HEK293 (cell line): ENCODE measurements around the gene CARM1.

Experiments
- CTCF ChIA-PET: fragments of 350-600 bp; formaldehyde crosslinking; extraction: SDS; loops from one replicate; lab custom pipeline; 2021; ENCODE audit warnings: antibody characterized with exemption; lab: Yijun Ruan, JAX
- POLR2A ChIA-PET: fragments of 300-600 bp; formaldehyde crosslinking; extraction: SDS; loops from one replicate; lab custom pipeline; 2020; ENCODE audit warnings: antibody characterized with exemption, inconsistent platforms; lab: Yijun Ruan, JAX
- H3K27ac ChIP-seq: fragments of 200-500 bp; sonication (Bioruptor generic); 2 replicates; pipeline ENCODE4 v1.5.1; 2014; ENCODE audit warnings: low read depth, low read length, control low read depth, inconsistent platforms; ENCODE audit errors: extremely low read depth
- H3K36me3 ChIP-seq, 2 experiments: fragments of 200-500 bp in 1 of 2; sonication (Bioruptor generic) in 1 of 2; 1 replicate in 1 of 2; 2 replicates in 1 of 2; pipeline ENCODE4 v1.5.1; 2014 to 2017; ENCODE audit warnings: inconsistent platforms in 2 of 2, low read length in 2 of 2; ENCODE audit not compliant: control insufficient read depth in 2 of 2, insufficient read depth in 1 of 2
- H3K4me1 ChIP-seq: fragments of 200-500 bp; sonication (Bioruptor generic); 2 replicates; pipeline ENCODE4 v1.5.1; 2014; ENCODE audit warnings: mild to moderate bottlenecking, low read length, inconsistent platforms; ENCODE audit not compliant: control insufficient read depth, insufficient read depth
- H3K4me3 ChIP-seq: 2 replicates; pipeline ENCODE4 v1.5.1; 2011; ENCODE audit warnings: low read depth, mild to moderate bottlenecking, control low read depth, low read length, moderate library complexity
- H3K9me3 ChIP-seq: fragments of 200-500 bp; sonication (Bioruptor generic); 2 replicates; pipeline ENCODE4 v1.5.1; 2014; ENCODE audit warnings: low read depth, low read length, inconsistent platforms; ENCODE audit not compliant: control insufficient read depth, insufficient read depth
- GLI2 ChIP-seq: fragments of 450-650 bp; formaldehyde crosslinking; IDR thresholded peaks from 2 replicates; pipeline ENCODE4; 2017; ENCODE audit warnings: missing biosample characterization, missing genetic modification characterization, low read depth, borderline replicate concordance
- KLF16 ChIP-seq: fragments of 450-650 bp; formaldehyde crosslinking; IDR thresholded peaks from 2 replicates; pipeline ENCODE4 v1.5.1; 2017; ENCODE audit warnings: missing biosample characterization, missing genetic modification characterization
- MEIS1 ChIP-seq: sonication (generic); formaldehyde crosslinking; IDR thresholded peaks from 2 replicates; pipeline ENCODE4 v1.8.1; 2022; ENCODE audit warnings: missing genetic modification reagents, mild to moderate bottlenecking, borderline replicate concordance
- SP2 ChIP-seq: fragments of 450-650 bp; formaldehyde crosslinking; IDR thresholded peaks from 2 replicates; pipeline ENCODE4 v1.5.1; 2016; ENCODE audit warnings: missing biosample characterization, missing genetic modification characterization
- YY1 ChIP-seq: fragments of 450-650 bp; formaldehyde crosslinking; IDR thresholded peaks from 2 replicates; pipeline ENCODE4 v1.5.1; 2018; ENCODE audit warnings: missing biosample characterization, missing genetic modification characterization
- ZBTB1 ChIP-seq: fragments of 450-650 bp; formaldehyde crosslinking; IDR thresholded peaks from 2 replicates; pipeline ENCODE4 v1.5.1; 2016; ENCODE audit warnings: missing biosample characterization, missing genetic modification characterization
- ZNF391 ChIP-seq: fragments of 450-650 bp; formaldehyde crosslinking; IDR thresholded peaks from 2 replicates; pipeline ENCODE4 v1.5.1; 2016; ENCODE audit warnings: low read depth, missing biosample characterization, missing genetic modification characterization, borderline replicate concordance
- ZNF394 ChIP-seq: fragments of 450-650 bp; formaldehyde crosslinking; IDR thresholded peaks from 2 replicates; pipeline ENCODE4 v1.5.1; 2016; ENCODE audit warnings: missing biosample characterization, missing genetic modification characterization, mild to moderate bottlenecking, moderate library complexity, borderline replicate concordance
- ZNF521 ChIP-seq: fragments of 450-650 bp; formaldehyde crosslinking; IDR thresholded peaks from 2 replicates; pipeline ENCODE4 v1.5.1; 2017; ENCODE audit warnings: missing biosample characterization, mild to moderate bottlenecking, missing genetic modification characterization
- ZNF561 ChIP-seq: fragments of 450-650 bp; IDR thresholded peaks from 2 replicates; pipeline ENCODE4 v1.5.1; 2018; ENCODE audit warnings: missing biosample characterization, missing genetic modification characterization, borderline replicate concordance
- ZNF596 ChIP-seq: fragments of 450-650 bp; IDR thresholded peaks from 2 replicates; pipeline ENCODE4 v1.5.0; 2018; ENCODE audit warnings: missing biosample characterization, mild to moderate bottlenecking, missing genetic modification characterization, moderate library complexity
- ZNF837 ChIP-seq: fragments of 450-650 bp; formaldehyde crosslinking; IDR thresholded peaks from 2 replicates; pipeline ENCODE4 v1.5.1; 2016; ENCODE audit warnings: missing biosample characterization, missing genetic modification characterization
- TF ChIP-seq, protein P1 (sequence below): fragments of 450-650 bp; formaldehyde crosslinking; optimal IDR thresholded peaks from 2 replicates; pipeline ENCODE3; 2016; ENCODE audit warnings: missing biosample characterization, mild to moderate bottlenecking, missing genetic modification characterization
- TF ChIP-seq, protein P2 (sequence below): fragments of 450-650 bp; formaldehyde crosslinking; IDR thresholded peaks from 2 replicates; pipeline ENCODE4 v1.5.1; 2017; ENCODE audit warnings: missing biosample characterization, missing genetic modification characterization
- TF ChIP-seq, protein P3 (sequence below): fragments of 450-650 bp; formaldehyde crosslinking; IDR thresholded peaks from 2 replicates; pipeline ENCODE4 v1.5.1; 2016; ENCODE audit warnings: missing biosample characterization, missing genetic modification characterization
- TF ChIP-seq, protein P4 (sequence below): fragments of 450-650 bp; formaldehyde crosslinking; IDR thresholded peaks from 2 replicates; pipeline ENCODE4 v1.5.1; 2016; ENCODE audit warnings: missing biosample characterization, missing genetic modification characterization
- TF ChIP-seq, protein P5 (sequence below): fragments of 450-650 bp; formaldehyde crosslinking; IDR thresholded peaks from 2 replicates; pipeline ENCODE4 v1.5.1; 2016; ENCODE audit warnings: missing biosample characterization, missing genetic modification characterization

Gene CARM1

DNA sequence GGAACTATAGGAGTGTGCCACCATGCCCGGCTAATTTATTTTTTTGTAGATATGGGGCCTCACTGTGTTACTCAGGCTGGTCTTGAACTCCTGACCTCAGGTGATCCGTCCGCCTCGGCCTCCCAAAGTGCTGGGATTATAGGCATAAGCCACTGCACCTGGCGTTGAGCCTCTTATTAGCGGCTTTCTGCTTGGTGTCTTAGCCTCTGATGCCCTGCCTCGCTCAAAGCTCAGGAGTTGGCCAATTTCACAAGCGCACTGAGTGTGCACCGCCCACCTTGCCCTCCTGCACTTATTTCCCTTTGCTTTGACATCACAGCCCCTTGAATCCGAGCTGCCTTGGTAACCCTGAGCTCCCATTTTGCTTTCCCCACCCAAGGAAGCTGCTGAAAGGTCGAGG is 47.0 kb downstream of the CARM1 start:
- Histone ChIP-seq H3K36me3 (peaks cover 0 to 86% of the 10 kb centered on the region in 2 experiments; a peak in 2 of 3 replicates), H3K27ac (no peak overlapping the region)
- TF ChIP-seq, protein P1, sequence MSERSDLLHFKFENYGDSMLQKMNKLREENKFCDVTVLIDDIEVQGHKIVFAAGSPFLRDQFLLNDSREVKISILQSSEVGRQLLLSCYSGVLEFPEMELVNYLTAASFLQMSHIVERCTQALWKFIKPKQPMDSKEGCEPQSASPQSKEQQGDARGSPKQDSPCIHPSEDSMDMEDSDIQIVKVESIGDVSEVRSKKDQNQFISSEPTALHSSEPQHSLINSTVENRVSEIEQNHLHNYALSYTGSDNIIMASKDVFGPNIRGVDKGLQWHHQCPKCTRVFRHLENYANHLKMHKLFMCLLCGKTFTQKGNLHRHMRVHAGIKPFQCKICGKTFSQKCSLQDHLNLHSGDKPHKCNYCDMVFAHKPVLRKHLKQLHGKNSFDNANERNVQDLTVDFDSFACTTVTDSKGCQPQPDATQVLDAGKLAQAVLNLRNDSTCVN (tag by site-specific recombination): no peak
- TF ChIP-seq ZNF596 (tag by site-specific recombination) (no peak), ZNF561 (tag by site-specific recombination) (no peak), ZNF394 (no peak), SP2 (tag by site-specific recombination) (no peak), ZBTB1 (no peak), MEIS1 (no peak), YY1 (tag by site-specific recombination) (no peak), GLI2 (tag by site-specific recombination) (no peak), ZNF521 (tag by site-specific recombination) (no peak), ZNF391 (tag by site-specific recombination) (no peak), KLF16 (no peak), ZNF837 (tag by site-specific recombination) (no peak)
- TF ChIP-seq, protein P2, sequence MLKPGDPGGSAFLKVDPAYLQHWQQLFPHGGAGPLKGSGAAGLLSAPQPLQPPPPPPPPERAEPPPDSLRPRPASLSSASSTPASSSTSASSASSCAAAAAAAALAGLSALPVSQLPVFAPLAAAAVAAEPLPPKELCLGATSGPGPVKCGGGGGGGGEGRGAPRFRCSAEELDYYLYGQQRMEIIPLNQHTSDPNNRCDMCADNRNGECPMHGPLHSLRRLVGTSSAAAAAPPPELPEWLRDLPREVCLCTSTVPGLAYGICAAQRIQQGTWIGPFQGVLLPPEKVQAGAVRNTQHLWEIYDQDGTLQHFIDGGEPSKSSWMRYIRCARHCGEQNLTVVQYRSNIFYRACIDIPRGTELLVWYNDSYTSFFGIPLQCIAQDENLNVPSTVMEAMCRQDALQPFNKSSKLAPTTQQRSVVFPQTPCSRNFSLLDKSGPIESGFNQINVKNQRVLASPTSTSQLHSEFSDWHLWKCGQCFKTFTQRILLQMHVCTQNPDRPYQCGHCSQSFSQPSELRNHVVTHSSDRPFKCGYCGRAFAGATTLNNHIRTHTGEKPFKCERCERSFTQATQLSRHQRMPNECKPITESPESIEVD (tag by site-specific recombination): no peak
- TF ChIP-seq, protein P3, sequence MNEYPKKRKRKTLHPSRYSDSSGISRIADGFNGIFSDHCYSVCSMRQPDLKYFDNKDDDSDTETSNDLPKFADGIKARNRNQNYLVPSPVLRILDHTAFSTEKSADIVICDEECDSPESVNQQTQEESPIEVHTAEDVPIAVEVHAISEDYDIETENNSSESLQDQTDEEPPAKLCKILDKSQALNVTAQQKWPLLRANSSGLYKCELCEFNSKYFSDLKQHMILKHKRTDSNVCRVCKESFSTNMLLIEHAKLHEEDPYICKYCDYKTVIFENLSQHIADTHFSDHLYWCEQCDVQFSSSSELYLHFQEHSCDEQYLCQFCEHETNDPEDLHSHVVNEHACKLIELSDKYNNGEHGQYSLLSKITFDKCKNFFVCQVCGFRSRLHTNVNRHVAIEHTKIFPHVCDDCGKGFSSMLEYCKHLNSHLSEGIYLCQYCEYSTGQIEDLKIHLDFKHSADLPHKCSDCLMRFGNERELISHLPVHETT (tag by site-specific recombination): no peak
- TF ChIP-seq, protein P4, sequence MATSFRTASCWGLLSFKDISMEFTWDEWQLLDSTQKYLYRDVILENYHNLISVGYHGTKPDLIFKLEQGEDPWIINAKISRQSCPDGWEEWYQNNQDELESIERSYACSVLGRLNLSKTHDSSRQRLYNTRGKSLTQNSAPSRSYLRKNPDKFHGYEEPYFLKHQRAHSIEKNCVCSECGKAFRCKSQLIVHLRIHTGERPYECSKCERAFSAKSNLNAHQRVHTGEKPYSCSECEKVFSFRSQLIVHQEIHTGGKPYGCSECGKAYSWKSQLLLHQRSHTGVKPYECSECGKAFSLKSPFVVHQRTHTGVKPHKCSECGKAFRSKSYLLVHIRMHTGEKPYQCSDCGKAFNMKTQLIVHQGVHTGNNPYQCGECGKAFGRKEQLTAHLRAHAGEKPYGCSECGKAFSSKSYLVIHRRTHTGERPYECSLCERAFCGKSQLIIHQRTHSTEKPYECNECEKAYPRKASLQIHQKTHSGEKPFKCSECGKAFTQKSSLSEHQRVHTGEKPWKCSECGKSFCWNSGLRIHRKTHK: no peak
- TF ChIP-seq, protein P5, sequence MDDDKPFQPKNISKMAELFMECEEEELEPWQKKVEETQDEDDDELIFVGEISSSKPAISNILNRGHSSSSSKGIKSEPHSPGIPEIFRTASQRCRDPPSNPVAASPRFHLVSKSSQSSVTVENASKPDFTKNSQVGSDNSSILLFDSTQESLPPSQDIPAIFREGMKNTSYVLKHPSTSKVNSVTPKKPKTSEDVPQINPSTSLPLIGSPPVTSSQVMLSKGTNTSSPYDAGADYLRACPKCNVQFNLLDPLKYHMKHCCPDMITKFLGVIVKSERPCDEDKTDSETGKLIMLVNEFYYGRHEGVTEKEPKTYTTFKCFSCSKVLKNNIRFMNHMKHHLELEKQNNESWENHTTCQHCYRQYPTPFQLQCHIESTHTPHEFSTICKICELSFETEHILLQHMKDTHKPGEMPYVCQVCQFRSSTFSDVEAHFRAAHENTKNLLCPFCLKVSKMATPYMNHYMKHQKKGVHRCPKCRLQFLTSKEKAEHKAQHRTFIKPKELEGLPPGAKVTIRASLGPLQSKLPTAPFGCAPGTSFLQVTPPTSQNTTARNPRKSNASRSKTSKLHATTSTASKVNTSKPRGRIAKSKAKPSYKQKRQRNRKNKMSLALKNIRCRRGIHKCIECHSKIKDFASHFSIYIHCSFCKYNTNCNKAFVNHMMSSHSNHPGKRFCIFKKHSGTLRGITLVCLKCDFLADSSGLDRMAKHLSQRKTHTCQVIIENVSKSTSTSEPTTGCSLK (tag by site-specific recombination): no peak
- TF ChIP-seq, all 188 proteins: peak for 0
- no peaks in the 10 kb centered on the region for H3K4me1 ChIP-seq
- POLR2A ChIA-PET: interaction anchor here (0.6 kb wide), 1 partner anchor 38 kb away, joined by 4 read pairs; no protein-coding TSS in a partner anchor
- CTCF ChIA-PET: interaction anchor here (0.7 to 1.2 kb wide), 3 partner anchors 19 to 82 kb away, joined by 3 to 5 read pairs (median 4); no protein-coding TSS in a partner anchor
- no peak overlapping the region for H3K4me3 ChIP-seq
- no peaks in the 10 kb centered on the region for H3K9me3 ChIP-seq
